DOHH2 (cell line): Measurements from ENCODE around the gene CD244.
"Not testable (repeated sequence)": the region's sequence is repeated elsewhere in the genome, so short reads cannot be mapped to it uniquely, and the experiment has no call there.

ENCODE experiments used
- CTCF ChIP-seq: fragments of 200-600 bp; sonication (generic); IDR thresholded peaks from one replicate; pipeline ENCODE4 v1.5.1; 2014; ENCODE audit warnings: antibody characterized with exemption, mild to moderate bottlenecking, low read depth, low read length; ENCODE audit not compliant: poor library complexity, severe bottlenecking
- EZH2phosphoT487 ChIP-seq: fragments of 200-600 bp; sonication (generic); IDR thresholded peaks from 2 replicates; pipeline ENCODE4 v1.6.1; 2017; ENCODE audit warnings: borderline replicate concordance, mild to moderate bottlenecking, antibody characterized with exemption, low read length, moderate library complexity, mixed read lengths

DNA sequence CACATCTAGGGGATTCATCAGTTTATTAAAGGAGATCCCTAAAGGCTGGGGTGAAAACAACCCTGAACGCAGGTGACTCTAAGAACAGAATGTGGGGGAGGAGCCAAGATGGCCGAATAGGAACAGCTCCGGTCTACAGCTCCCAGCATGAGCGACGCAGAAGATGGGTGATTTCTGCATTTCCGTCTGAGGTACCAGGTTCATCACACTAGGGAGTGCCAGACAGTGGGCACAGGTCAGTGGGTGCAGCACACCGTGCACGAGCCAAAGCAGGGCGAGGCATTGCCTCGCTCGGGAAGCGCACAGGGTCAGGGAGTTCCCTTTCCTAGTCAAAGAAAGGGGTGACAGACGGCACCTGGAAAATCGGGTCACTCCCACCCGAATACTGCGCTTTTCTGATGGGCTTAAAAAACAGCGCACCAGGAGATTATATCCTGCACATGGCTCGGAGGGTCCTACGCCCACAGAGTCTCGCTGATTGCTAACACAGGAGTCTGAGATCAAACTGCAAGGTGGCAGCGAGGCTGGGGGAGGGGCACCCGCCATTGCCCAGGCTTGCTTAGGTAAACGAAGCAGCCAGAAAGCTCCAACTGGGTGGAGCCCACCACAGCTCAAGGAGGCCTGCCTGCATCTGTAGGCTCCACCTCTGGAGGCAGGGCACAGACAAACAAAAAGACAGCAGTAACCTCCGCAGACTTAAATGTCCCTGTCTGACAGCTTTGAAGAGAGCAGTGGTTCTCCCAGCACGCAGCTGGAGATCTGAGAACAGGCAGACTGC is 79.5 kb downstream of the CD244 start:
- TF ChIP-seq CTCF, EZH2phosphoT487: not testable (repeated sequence)
